OCI-LY1 (cell line): ENCODE data around the gene TTN.

Experiments
- H2AFZ ChIP-seq: fragments of 200-600 bp; sonication (generic), shearing (Covaris generic); 2 replicates; pipeline ENCODE4 v1.6.0; 2014; ENCODE audit warnings: antibody characterized with exemption, mild to moderate bottlenecking, low read length
- H3F3A ChIP-seq: fragments of 200-600 bp; sonication (generic), shearing (Covaris generic); 2 replicates; pipeline ENCODE4 v1.6.0; 2014; ENCODE audit warnings: mild to moderate bottlenecking, antibody characterized with exemption, low read length, moderate library complexity; ENCODE audit not compliant: insufficient read depth
- H3K27ac ChIP-seq: fragments of 200-600 bp; sonication (generic); 2 replicates; pipeline ENCODE4 v1.5.1; 2014; ENCODE audit warnings: low read length, mixed run types, mild to moderate bottlenecking, low read depth; ENCODE audit not compliant: poor library complexity, severe bottlenecking
- H3K27me3 ChIP-seq: fragments of 200-600 bp; sonication (generic); 2 replicates; pipeline ENCODE4 v1.6.0; 2014; ENCODE audit warnings: antibody characterized with exemption, mild to moderate bottlenecking, low read length, moderate library complexity; ENCODE audit not compliant: insufficient read depth
- H3K36me3 ChIP-seq: fragments of 200-600 bp; sonication (generic); 2 replicates; pipeline ENCODE4 v1.6.1; 2014; ENCODE audit warnings: mild to moderate bottlenecking, antibody characterized with exemption, low read length, moderate library complexity, mixed read lengths; ENCODE audit not compliant: insufficient read depth
- H3K4me1 ChIP-seq: fragments of 200-600 bp; sonication (generic); 2 replicates; pipeline ENCODE4 v1.5.1; 2014; ENCODE audit warnings: mild to moderate bottlenecking, low read length, moderate library complexity; ENCODE audit not compliant: insufficient read depth, severe bottlenecking
- H3K4me2 ChIP-seq: fragments of 200-600 bp; sonication (generic), shearing (Covaris generic); 2 replicates; pipeline ENCODE4 v1.6.1; 2014; ENCODE audit warnings: low read length
- H3K4me3 ChIP-seq: fragments of 200-600 bp; sonication (generic); 2 replicates; pipeline ENCODE4 v1.5.1; 2014; ENCODE audit warnings: low read length, low read depth, mild to moderate bottlenecking, mixed read lengths; ENCODE audit not compliant: poor library complexity, severe bottlenecking
- H3K79me2 ChIP-seq: fragments of 200-600 bp; shearing (Covaris generic); 2 replicates; pipeline ENCODE4 v1.6.1; 2016; ENCODE audit warnings: mixed run types, low read length, mixed read lengths; ENCODE audit not compliant: insufficient read depth
- H3K9ac ChIP-seq: fragments of 200-600 bp; sonication (generic), shearing (Covaris generic); 2 replicates; pipeline ENCODE4 v1.6.1; 2014; ENCODE audit warnings: mild to moderate bottlenecking, low read length, mixed read lengths
- H3K9me2 ChIP-seq: fragments of 200-600 bp; sonication (generic), shearing (Covaris generic); 2 replicates; pipeline ENCODE4 v1.6.1; 2014; ENCODE audit warnings: low read depth, mild to moderate bottlenecking, low read length, mixed read lengths
- H3K9me3 ChIP-seq: fragments of 200-600 bp; shearing (Covaris generic); 2 replicates; pipeline ENCODE4 v1.6.1; 2014; ENCODE audit warnings: low read length, mixed read lengths
- H4K20me1 ChIP-seq: fragments of 200-600 bp; sonication (generic), shearing (Covaris generic); 2 replicates; pipeline ENCODE4 v1.6.0; 2016; ENCODE audit warnings: mild to moderate bottlenecking, low read length; ENCODE audit not compliant: insufficient read depth
- EZH2 ChIP-seq: fragments of 200-600 bp; sonication (generic), shearing (Covaris generic); IDR thresholded peaks from 2 replicates; pipeline ENCODE4 v1.8.0; 2017; ENCODE audit warnings: borderline replicate concordance, mixed run types, mild to moderate bottlenecking, antibody characterized with exemption, low read length, moderate library complexity, mixed read lengths
- TF ChIP-seq, protein P1 (sequence below): fragments of 200-600 bp; sonication (generic), shearing (Covaris generic); IDR thresholded peaks from 2 replicates; pipeline ENCODE4 v1.5.1; 2017; ENCODE audit warnings: mild to moderate bottlenecking, antibody characterized with exemption, low read length, moderate library complexity, mixed read lengths

Gene TTN

DNA sequence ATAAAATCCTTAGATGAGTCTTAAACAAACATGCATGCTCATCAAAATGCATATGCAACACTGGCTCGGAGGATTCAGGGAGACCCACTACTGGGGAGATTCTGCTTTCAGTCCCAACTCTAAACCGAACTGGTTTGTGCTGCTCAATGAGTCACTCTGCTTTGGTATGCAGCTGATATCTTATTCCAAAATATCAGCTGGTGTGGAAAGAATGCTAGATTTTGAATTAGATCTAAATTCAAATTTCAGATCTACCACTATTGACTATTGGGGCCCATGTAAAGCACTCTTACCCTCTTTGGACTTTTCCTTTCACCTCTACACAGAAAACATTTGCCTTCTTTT lies 39.2 kb upstream of the TTN start:
- no peak overlapping the region for H2AFZ ChIP-seq

DNA sequence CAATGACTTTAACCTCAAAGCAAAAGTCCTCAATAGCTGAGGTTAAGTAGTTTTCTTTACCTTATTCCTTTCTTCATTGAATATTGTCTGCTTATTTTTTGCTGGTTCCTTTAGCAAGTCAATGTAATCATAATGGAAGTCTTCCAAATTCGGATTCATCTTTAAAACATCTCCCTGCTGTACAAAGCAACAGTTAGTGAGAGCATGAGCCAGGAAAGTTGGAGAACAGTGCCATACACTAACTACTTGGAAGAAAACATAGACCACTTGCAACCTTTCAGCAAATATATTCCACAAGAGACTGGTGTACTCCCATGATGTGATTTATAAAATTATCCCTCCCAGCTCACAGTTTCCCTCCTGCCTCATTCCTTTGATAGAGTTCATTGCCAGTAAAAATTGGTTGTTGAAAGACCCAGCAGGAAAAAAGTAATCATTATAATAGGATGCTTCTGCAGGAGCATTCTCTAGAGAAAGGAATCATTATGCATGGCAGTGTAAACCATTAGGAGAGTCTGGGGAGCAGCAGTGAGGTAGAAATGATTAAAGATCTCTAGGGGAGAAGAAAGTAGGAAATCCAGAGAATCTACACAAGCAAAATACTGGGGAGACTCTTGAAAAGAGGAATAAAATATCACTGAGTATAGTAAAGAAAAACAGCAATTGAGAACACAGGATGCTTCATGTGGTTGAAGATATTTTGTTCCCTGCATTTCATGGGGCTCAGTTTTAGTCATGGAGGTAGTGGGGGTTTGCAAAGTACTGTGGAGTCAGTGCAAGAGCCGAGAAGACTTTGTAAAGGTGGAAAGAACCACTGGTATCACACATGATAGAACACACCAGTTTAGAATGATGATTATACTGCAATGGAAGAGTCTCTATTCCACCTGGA lies 38.6 kb upstream of the TTN start:
- no peaks in the 10 kb centered on the region for H3K79me2 ChIP-seq
- no peaks in the 10 kb centered on the region for H4K20me1 ChIP-seq
- no peaks in the 10 kb centered on the region for H3K27me3 ChIP-seq
- H3K4me3 ChIP-seq = no peak overlapping the region
- H3K4me2 ChIP-seq = no peak overlapping the region
- H2AFZ ChIP-seq = no peak overlapping the region
- peaks cover 10% of the 10 kb centered on the region; the same call in 1 of the 2 replicates for H3K36me3 ChIP-seq
- no peaks in the 10 kb centered on the region for H3K9me2 ChIP-seq
- H3K9me3 ChIP-seq = no peaks in the 10 kb centered on the region
- TF ChIP-seq EZH2 = no peak
- TF ChIP-seq, protein P1, sequence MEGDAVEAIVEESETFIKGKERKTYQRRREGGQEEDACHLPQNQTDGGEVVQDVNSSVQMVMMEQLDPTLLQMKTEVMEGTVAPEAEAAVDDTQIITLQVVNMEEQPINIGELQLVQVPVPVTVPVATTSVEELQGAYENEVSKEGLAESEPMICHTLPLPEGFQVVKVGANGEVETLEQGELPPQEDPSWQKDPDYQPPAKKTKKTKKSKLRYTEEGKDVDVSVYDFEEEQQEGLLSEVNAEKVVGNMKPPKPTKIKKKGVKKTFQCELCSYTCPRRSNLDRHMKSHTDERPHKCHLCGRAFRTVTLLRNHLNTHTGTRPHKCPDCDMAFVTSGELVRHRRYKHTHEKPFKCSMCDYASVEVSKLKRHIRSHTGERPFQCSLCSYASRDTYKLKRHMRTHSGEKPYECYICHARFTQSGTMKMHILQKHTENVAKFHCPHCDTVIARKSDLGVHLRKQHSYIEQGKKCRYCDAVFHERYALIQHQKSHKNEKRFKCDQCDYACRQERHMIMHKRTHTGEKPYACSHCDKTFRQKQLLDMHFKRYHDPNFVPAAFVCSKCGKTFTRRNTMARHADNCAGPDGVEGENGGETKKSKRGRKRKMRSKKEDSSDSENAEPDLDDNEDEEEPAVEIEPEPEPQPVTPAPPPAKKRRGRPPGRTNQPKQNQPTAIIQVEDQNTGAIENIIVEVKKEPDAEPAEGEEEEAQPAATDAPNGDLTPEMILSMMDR = no peak
- H3F3A ChIP-seq = no peaks in the 10 kb centered on the region
- H3K9ac ChIP-seq = no peak overlapping the region
- no peaks in the 10 kb centered on the region for H3K4me1 ChIP-seq
- H3K27ac ChIP-seq = no peak overlapping the region

More for the DNA sequence above, 39.2 kb upstream of the TTN start:
- no peak for TF ChIP-seq EZH2
- TF ChIP-seq, protein P1 = no peak
- H3K9me3 ChIP-seq = no peaks in the 10 kb centered on the region
- H3K27me3 ChIP-seq = no peaks in the 10 kb centered on the region
- no peaks in the 10 kb centered on the region for H3K9me2 ChIP-seq
- no peaks in the 10 kb centered on the region for H4K20me1 ChIP-seq
- no peaks in the 10 kb centered on the region for H3F3A ChIP-seq
- no peak overlapping the region for H3K4me2 ChIP-seq
- no peaks in the 10 kb centered on the region for H3K4me1 ChIP-seq
- no peaks in the 10 kb centered on the region for H3K79me2 ChIP-seq
- H3K9ac ChIP-seq = no peak overlapping the region
- H3K4me3 ChIP-seq = no peak overlapping the region
- H3K36me3 ChIP-seq = peaks cover 10% of the 10 kb centered on the region; the same call in 1 of the 2 replicates
- H3K27ac ChIP-seq = no peak overlapping the region

DNA sequence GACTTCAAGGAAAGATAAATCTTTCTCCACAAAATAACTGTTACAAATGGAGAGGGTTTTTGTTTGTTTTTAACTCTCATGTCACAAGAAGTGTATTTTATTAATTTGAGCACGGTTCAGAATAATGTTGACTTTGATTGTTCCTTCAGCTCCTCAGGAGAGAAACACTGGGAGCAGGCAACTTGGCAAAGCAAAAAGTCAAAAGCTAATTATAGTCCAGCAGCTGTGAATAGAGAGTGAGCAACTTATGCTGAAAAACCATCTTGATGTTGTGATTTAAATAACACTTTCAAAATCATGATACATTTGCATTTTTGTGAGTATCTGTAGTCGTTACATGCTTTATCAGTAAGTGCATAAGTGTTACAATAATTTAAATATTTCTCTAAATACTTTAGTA lies 37.5 kb upstream of the TTN start:
- H3K27me3 ChIP-seq = no peaks in the 10 kb centered on the region
- no peak overlapping the region for H3K27ac ChIP-seq
- no peaks in the 10 kb centered on the region for H4K20me1 ChIP-seq
- H3K4me2 ChIP-seq = no peak overlapping the region
- H3K4me3 ChIP-seq = no peak overlapping the region
- H3K9me2 ChIP-seq = no peaks in the 10 kb centered on the region
- peaks cover 10% of the 10 kb centered on the region; the same call in 1 of the 2 replicates for H3K36me3 ChIP-seq
- TF ChIP-seq, protein P1 = no peak
- no peak for TF ChIP-seq EZH2
- no peak overlapping the region for H3K9ac ChIP-seq
- H3F3A ChIP-seq = no peaks in the 10 kb centered on the region
- H3K79me2 ChIP-seq = no peaks in the 10 kb centered on the region
- H2AFZ ChIP-seq = no peak overlapping the region
- H3K4me1 ChIP-seq = no peaks in the 10 kb centered on the region
- no peaks in the 10 kb centered on the region for H3K9me3 ChIP-seq
